Measurements from ENCODE around the gene TRAPPC2L. TPM values are rescaled to one million over a fixed set of nuclear protein-coding genes. Genes with fewer than 3 reads are reported as not detected.

TRAPPC2L gene
- total RNA-seq, 3 donors from 2014 or later: 32.1 to 37.8 (median 34.4) TPM

- Histone ChIP-seq H3K27me3 (peaks cover 0 to 11% of the 10 kb centered on the region in 2 donors), H3K36me3 (no peaks in the 10 kb centered on the region), H3K9me3 (no peaks in the 10 kb centered on the region), H3K27ac (no peak overlapping the region), H3K4me3 (peak overlapping the region in 2 of 3 donors; percentile 17 to 37), H3K4me1 (no peaks in the 10 kb centered on the region)
- no peak for TF ChIP-seq CTCF (IDR thresholded peaks at IDR 0.05)
- intact Hi-C loops (cut with DNase I; ENCODE audit: low total_unique reads): no loop called here
- no peak for DNase-seq (ENCODE audit: low spot score in 2 of 2)
Measured at GRCh38 chr16:88871349-88871702, 14.4 kb downstream of the TRAPPC2L start.

- no peak overlapping the region for H3K27ac ChIP-seq
- no peak for TF ChIP-seq POLR2AphosphoS5 (IDR thresholded peaks at IDR 0.05)
- no peak for TF ChIP-seq CTCF (IDR thresholded peaks at IDR 0.05)
- TF ChIP-seq POLR2A (IDR thresholded peaks at IDR 0.05): no peak
- H3K4me1 ChIP-seq: no peaks in the 10 kb centered on the region
- DNase-seq (ENCODE audit: low spot score in 2 of 2): no peak
- no peaks in the 10 kb centered on the region for H3K9me3 ChIP-seq
- H3K4me3 ChIP-seq: no peak overlapping the region
- intact Hi-C loops (cut with DNase I; ENCODE audit: low total_unique reads): no loop called here
- peaks cover 0 to 11% of the 10 kb centered on the region in 2 donors for H3K27me3 ChIP-seq
- no peaks in the 10 kb centered on the region for H3K36me3 ChIP-seq
Measured at GRCh38 chr16:88871730-88872416, 14.9 kb downstream of the TRAPPC2L start.

- intact Hi-C loops (cut with DNase I; ENCODE audit: low total_unique reads): no loop called here
- peaks cover 0 to 11% of the 10 kb centered on the region in 2 donors for H3K27me3 ChIP-seq
Measured at GRCh38 chr16:88872650-88873331, 15.9 kb downstream of the TRAPPC2L start.

GRCh38 chr16:88874938-88875599 lies 18.1 kb downstream of the TRAPPC2L start:
- Histone ChIP-seq H3K4me1 (no peaks in the 10 kb centered on the region), H3K27me3 (peaks cover 0 to 11% of the 10 kb centered on the region in 2 donors), H3K9me3 (no peaks in the 10 kb centered on the region), H3K4me3 (no peak overlapping the region), H3K36me3 (no peaks in the 10 kb centered on the region), H3K27ac (no peak overlapping the region)
- DNase-seq (ENCODE audit: low spot score in 2 of 2): no peak
- TF ChIP-seq CTCF (IDR thresholded peaks at IDR 0.05): no peak
- TF ChIP-seq POLR2A (IDR thresholded peaks at IDR 0.05): no peak
- intact Hi-C loops (cut with DNase I; ENCODE audit: low total_unique reads): no loop called here

More at GRCh38 chr16:88872650-88873331, 15.9 kb downstream of the TRAPPC2L start:
- no peak for DNase-seq (ENCODE audit: low spot score in 2 of 2)
- no peak overlapping the region for H3K4me3 ChIP-seq
- TF ChIP-seq CTCF (IDR thresholded peaks at IDR 0.05): no peak
- TF ChIP-seq POLR2AphosphoS5 (IDR thresholded peaks at IDR 0.05): no peak
- no peak for TF ChIP-seq POLR2A (IDR thresholded peaks at IDR 0.05)
- no peaks in the 10 kb centered on the region for H3K4me1 ChIP-seq
- H3K36me3 ChIP-seq: no peaks in the 10 kb centered on the region
- no peak overlapping the region for H3K27ac ChIP-seq
- no peaks in the 10 kb centered on the region for H3K9me3 ChIP-seq

GRCh38 chr16:88875703-88876234 lies 18.8 kb downstream of the TRAPPC2L start:
- no peak overlapping the region for H3K27ac ChIP-seq
- no peak overlapping the region for H3K4me3 ChIP-seq
- H3K27me3 ChIP-seq: peaks cover 0 to 5% of the 10 kb centered on the region in 2 donors
- TF ChIP-seq POLR2AphosphoS5 (IDR thresholded peaks at IDR 0.05): no peak
- no peak for TF ChIP-seq POLR2A (IDR thresholded peaks at IDR 0.05)
- TF ChIP-seq CTCF (IDR thresholded peaks at IDR 0.05): no peak
- no peak for DNase-seq (ENCODE audit: low spot score in 2 of 2)
- no peaks in the 10 kb centered on the region for H3K9me3 ChIP-seq
- H3K36me3 ChIP-seq: no peaks in the 10 kb centered on the region
- intact Hi-C loops (cut with DNase I; ENCODE audit: low total_unique reads): no loop called here
- no peaks in the 10 kb centered on the region for H3K4me1 ChIP-seq
